Spleen (tissue), 7 donors: Measurements from ENCODE around the gene ZBTB7C.

Experiments
- CTCF ChIP-seq, 11 experiments: fragments of 200-600 bp in 7 of 11; fragments of 450-650 bp in 4 of 11; sonication (generic) in 4 of 11; IDR thresholded peaks in 8 of 11; conservative IDR thresholded peaks in 3 of 11; 1 replicate in 7 of 11; 2 replicates in 4 of 11; pipeline versions ENCODE4 v1.4.0 to v1.8.0; 2016 to 2021; ENCODE audit warnings: antibody characterized with exemption in 11 of 11, inconsistent platforms in 4 of 11, mild to moderate bottlenecking in 1 of 11
- POLR2AphosphoS5 ChIP-seq, 3 donors: sonication (generic); formaldehyde crosslinking; IDR thresholded peaks; one replicate each; pipeline ENCODE4 v1.5.1; 2017; ENCODE audit warnings: antibody characterized with exemption in 3 of 3
- donor health status: DM: no; HTN: no; CAD: no; lungs with moderate emphysema.
- donor health status: DM: no; HTN: no; CAD: no.
- donor health status: DM: no; HTN: no; CAD: no.

- TF ChIP-seq CTCF (IDR thresholded peaks at IDR 0.05 in 8 of 11, conservative IDR thresholded peaks at IDR 0.05 in 3 of 11) (no peak), POLR2AphosphoS5 (IDR thresholded peaks at IDR 0.05) (no peak)
These were observed 88.1 kb downstream of the ZBTB7C start for GRCh38 chr18:48321121-48321520.
